PC-3 (cell line): Measurements from ENCODE around the gene SKIDA1. TPM values are rescaled to one million over a fixed set of nuclear protein-coding genes. Genes with fewer than 3 reads are reported as not detected.

Experiments
- ATAC-seq: fragments of 200-7000 bp; cut with Tn5 transposase; 2 replicates; pipeline ENCODE4 v1.9.1; 2020; ENCODE audit warnings: mild to moderate bottlenecking, moderate library complexity
- BruUV-seq: library from RNA; stranded (reverse); fragments of 400-500 nt; replicated peaks from 2 replicates; lab custom pipeline; 2021; lab: Mats Ljungman, UMichigan
- CTCF ChIA-PET: fragments of 300-600 bp; sonication (Branson Sonifier 250); formaldehyde crosslinking; loops from one replicate; lab custom pipeline; 2022; ENCODE audit warnings: antibody characterized with exemption; lab: Charles Lee
- POLR2A ChIA-PET: fragments of 300-600 bp; sonication (Branson Sonifier 250); formaldehyde crosslinking; loops from one replicate; lab custom pipeline; 2022; ENCODE audit warnings: antibody characterized with exemption; ENCODE audit not compliant: unreplicated experiment; lab: Charles Lee
- DNase-seq: peaks from one replicate; pipeline ENCODE4 v3.0.0-alpha.2; 2015
- H2AFZ ChIP-seq: fragments of 300-600 bp; sonication (generic); 2 replicates; pipeline ENCODE4 v1.6.0; 2016; ENCODE audit warnings: antibody characterized with exemption, low read length
- H3F3A ChIP-seq: fragments of 300-600 bp; sonication (generic); one replicate; pipeline ENCODE4 v1.6.0; 2017; ENCODE audit warnings: antibody characterized with exemption, low read length, control low read depth, mild to moderate bottlenecking; ENCODE audit not compliant: unreplicated experiment
- H3K27ac ChIP-seq: fragments of 300-600 bp; sonication (generic); 2 replicates; pipeline ENCODE4 v1.5.1; 2016; ENCODE audit warnings: mild to moderate bottlenecking, low read length
- H3K27me3 ChIP-seq: fragments of 300-600 bp; sonication (generic); 2 replicates; pipeline ENCODE4 v1.6.1; 2016; ENCODE audit warnings: low read length, mixed read lengths
- H3K36me3 ChIP-seq: fragments of 300-600 bp; sonication (generic); 2 replicates; pipeline ENCODE4 v1.6.1; 2016; ENCODE audit warnings: low read depth, mixed run types, low read length, mixed read lengths
- H3K4me1 ChIP-seq: fragments of 300-600 bp; sonication (generic); 2 replicates; pipeline ENCODE4 v1.5.1; 2016; ENCODE audit warnings: low read length; ENCODE audit not compliant: insufficient read depth
- H3K4me2 ChIP-seq: fragments of 300-600 bp; sonication (generic); 2 replicates; pipeline ENCODE4 v1.6.0; 2016; ENCODE audit warnings: low read length
- H3K4me3 ChIP-seq: fragments of 300-600 bp; sonication (generic); 2 replicates; pipeline ENCODE4 v1.5.1; 2016; ENCODE audit warnings: mild to moderate bottlenecking, low read length, mixed read lengths
- H3K79me2 ChIP-seq: fragments of 300-600 bp; sonication (generic); 2 replicates; pipeline ENCODE4 v1.6.1; 2017; ENCODE audit warnings: low read length, mixed read lengths
- H3K9ac ChIP-seq: fragments of 300-600 bp; sonication (generic); 2 replicates; pipeline ENCODE4 v1.6.0; 2016; ENCODE audit warnings: mild to moderate bottlenecking, low read length
- H3K9me2 ChIP-seq: fragments of 300-600 bp; sonication (generic); replicated peaks from 2 replicates; pipeline ENCODE4 v1.6.1; 2016; ENCODE audit warnings: mixed run types, low read length, mixed read lengths
- H3K9me3 ChIP-seq: fragments of 300-600 bp; sonication (generic); 2 replicates; pipeline ENCODE4 v1.6.1; 2016; ENCODE audit warnings: low read length, mixed read lengths
- H4K20me1 ChIP-seq: fragments of 300-600 bp; sonication (generic); 2 replicates; pipeline ENCODE4 v1.6.1; 2016; ENCODE audit warnings: low read length, mixed read lengths
- CTCF ChIP-seq: fragments of 300-600 bp; sonication (generic); conservative IDR thresholded peaks from 2 replicates; pipeline ENCODE4 v1.5.1; 2017; ENCODE audit warnings: antibody characterized with exemption, low read depth, mild to moderate bottlenecking, low read length
- EZH2 ChIP-seq: fragments of 300-600 bp; sonication (generic); IDR thresholded peaks from one replicate; pipeline ENCODE4 v1.6.1; 2017; ENCODE audit warnings: antibody characterized with exemption, mild to moderate bottlenecking, low read length; ENCODE audit not compliant: unreplicated experiment
- EZH2phosphoT487 ChIP-seq: fragments of 300-600 bp; sonication (generic); IDR thresholded peaks from 2 replicates; pipeline ENCODE4 v1.6.1; 2018; ENCODE audit warnings: mild to moderate bottlenecking, antibody characterized with exemption, low read length, borderline replicate concordance
- intact Hi-C: fragments of 100-400 bp; cut with micrococcal nuclease; formaldehyde crosslinking; loops from 2 replicates; pipeline ENCODE4 v1.9.0; 2023
- total RNA-seq: library from RNA; depleted of rRNA; stranded (reverse); fragments of >200 nt; gene quantifications from 2 replicates; pipeline ENCODE4 v1.2.3, GENCODE V29; 2014

The SKIDA1 gene
- total RNA-seq, 1 experiment from 2014 or later: 0.26 TPM

GRCh38 chr10:21490711-21491105, 34.8 kb downstream of the SKIDA1 start:
- POLR2A ChIA-PET: interaction anchor here (0.7 kb wide), 1 partner anchor 274 kb away, joined by 3 read pairs; no protein-coding TSS in a partner anchor
- Histone ChIP-seq H2AFZ (no peak overlapping the region), H3K4me2 (no peak overlapping the region), H3K4me1 (no peaks in the 10 kb centered on the region; the same call in 1 of the 2 replicates), H3K9ac (no peak overlapping the region), H4K20me1 (no peaks in the 10 kb centered on the region), H3K9me3 (no peaks in the 10 kb centered on the region), H3K9me2 (no peaks in the 10 kb centered on the region), H3K27me3 (no peaks in the 10 kb centered on the region), H3F3A (no peaks in the 10 kb centered on the region), H3K36me3 (no peaks in the 10 kb centered on the region), H3K79me2 (no peaks in the 10 kb centered on the region), H3K27ac (no peak overlapping the region), H3K4me3 (no peak overlapping the region)
- TF ChIP-seq EZH2 (no peak), CTCF (no peak), EZH2phosphoT487 (no peak)
- intact Hi-C loops: loop anchor here (10.0 kb wide), 3 partner anchors 156 to 416 kb away; no protein-coding TSS in a partner anchor
- no TSS peak for BruUV-seq
- CTCF ChIA-PET: no interaction called here
- no peak for ATAC-seq
- DNase-seq: no peak

GRCh38 chr10:21490028-21490710, 35.3 kb downstream of the SKIDA1 start:
- no peaks in the 10 kb centered on the region for H4K20me1 ChIP-seq
- H3K9me3 ChIP-seq: no peaks in the 10 kb centered on the region
- no peaks in the 10 kb centered on the region for H3K36me3 ChIP-seq
- ChIA-PET CTCF (no interaction called here), POLR2A (no interaction called here)
- H3F3A ChIP-seq: no peaks in the 10 kb centered on the region
- BruUV-seq: no TSS peak
- H3K27ac ChIP-seq: no peak overlapping the region
- no peaks in the 10 kb centered on the region for H3K27me3 ChIP-seq
- no peak overlapping the region for H3K9ac ChIP-seq
- DNase-seq: no peak
- no peaks in the 10 kb centered on the region for H3K79me2 ChIP-seq
- no peaks in the 10 kb centered on the region; the same call in 1 of the 2 replicates for H3K4me1 ChIP-seq
- ATAC-seq: no peak
- no peak for TF ChIP-seq CTCF
- intact Hi-C loops: loop anchor here (10.0 kb wide), 3 partner anchors 155 to 415 kb away; no protein-coding TSS in a partner anchor
- H2AFZ ChIP-seq: no peak overlapping the region
- H3K9me2 ChIP-seq: no peaks in the 10 kb centered on the region
- no peak overlapping the region for H3K4me2 ChIP-seq
- H3K4me3 ChIP-seq: no peak overlapping the region

- Histone ChIP-seq H4K20me1 (no peaks in the 10 kb centered on the region), H3K36me3 (no peaks in the 10 kb centered on the region), H2AFZ (no peak overlapping the region), H3K9me3 (no peaks in the 10 kb centered on the region), H3K27me3 (no peaks in the 10 kb centered on the region), H3K27ac (no peak overlapping the region), H3K4me2 (no peak overlapping the region), H3K4me1 (no peaks in the 10 kb centered on the region), H3K9me2 (no peaks in the 10 kb centered on the region), H3F3A (no peaks in the 10 kb centered on the region), H3K4me3 (no peak overlapping the region), H3K79me2 (no peaks in the 10 kb centered on the region), H3K9ac (no peak overlapping the region)
- CTCF ChIA-PET: interaction anchor here (0.6 kb wide), 1 partner anchor 212 kb away, joined by 7 read pairs; no protein-coding TSS in a partner anchor
- BruUV-seq: no TSS peak
- TF ChIP-seq CTCF (no peak), EZH2phosphoT487 (no peak), EZH2 (no peak)
- intact Hi-C loops: no loop called here
- POLR2A ChIA-PET: interaction anchor here (0.6 kb wide), 1 partner anchor 38 kb away, joined by 5 read pairs; no protein-coding TSS in a partner anchor
- no peak for DNase-seq
- ATAC-seq: no peak
Measured at GRCh38 chr10:21488957-21489446, 36.5 kb downstream of the SKIDA1 start.
